ENCODE results near the gene RAB35.

RAB35 gene

DNA sequence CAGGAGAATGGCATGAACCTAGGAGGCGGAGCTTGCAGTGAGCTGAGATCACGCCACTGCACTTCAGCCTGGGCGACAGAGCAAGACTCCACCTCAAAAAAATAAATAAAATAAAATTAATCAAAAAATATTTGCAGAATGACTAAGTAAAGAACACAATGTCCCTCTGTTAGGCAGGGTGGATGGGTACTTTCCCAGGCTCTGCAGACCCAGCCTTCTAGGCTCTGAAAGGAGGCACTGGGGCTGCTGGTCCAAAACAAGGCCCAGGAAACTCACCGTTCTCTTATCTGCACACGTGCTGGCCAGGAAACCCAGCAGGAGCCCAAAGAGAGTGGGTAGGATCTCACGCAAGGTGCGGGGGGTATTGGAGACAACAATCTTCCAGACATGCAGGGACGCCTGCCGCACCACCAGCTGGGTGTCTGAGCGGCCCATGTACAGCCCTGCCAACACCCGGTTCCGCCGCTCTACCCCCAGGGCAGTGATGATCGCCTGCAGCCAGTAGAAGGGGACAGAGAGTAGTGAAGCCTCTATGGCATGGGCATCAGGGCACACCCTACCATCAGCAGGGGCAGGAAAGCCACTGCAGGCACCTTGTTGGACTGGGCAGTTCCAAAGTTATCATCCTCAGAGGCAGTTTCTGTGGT, 25.8 kb upstream of the RAB35 start:
- Histone ChIP-seq H3K4me3 (ENCODE audit: low read length) (no peak overlapping the region), H3K36me3 (ENCODE audit: insufficient read depth, low read length) (peaks cover 88% of the 10 kb centered on the region), H3K9me3 (ENCODE audit: low read length) (no peaks in the 10 kb centered on the region), H3K27me3 (ENCODE audit: insufficient read depth, low read length) (no peaks in the 10 kb centered on the region), H3K4me1 (ENCODE audit: insufficient read depth, low read length) (no peaks in the 10 kb centered on the region), H2AFZ (ENCODE audit: low read depth, low read length) (no peak overlapping the region)

DNA sequence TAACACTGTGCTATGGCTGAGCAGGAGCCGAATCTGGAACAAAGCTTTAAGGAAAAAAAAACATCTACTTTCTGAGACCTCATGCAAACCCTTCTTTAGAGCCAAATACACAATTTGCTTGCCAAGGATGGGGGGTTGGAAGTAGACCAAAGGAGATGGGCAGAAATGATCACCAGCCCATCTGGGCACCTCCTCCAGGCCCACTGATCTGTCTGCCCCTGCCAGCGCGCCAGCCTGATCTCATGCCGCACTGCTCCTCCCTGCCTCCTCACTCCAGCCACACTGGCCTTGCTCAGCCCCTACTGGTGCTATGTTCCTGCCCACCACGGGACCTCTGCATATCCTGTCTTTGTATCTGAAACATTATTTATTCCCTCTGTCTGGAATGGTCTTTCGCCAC, 24.8 kb upstream of the RAB35 start:
- Histone ChIP-seq H3K27me3 (ENCODE audit: insufficient read depth, low read length) (no peaks in the 10 kb centered on the region), H3K9me3 (ENCODE audit: low read length) (no peaks in the 10 kb centered on the region), H3K36me3 (ENCODE audit: insufficient read depth, low read length) (peaks cover 88% of the 10 kb centered on the region), H3K4me1 (ENCODE audit: insufficient read depth, low read length) (no peaks in the 10 kb centered on the region), H2AFZ (ENCODE audit: low read depth, low read length) (no peak overlapping the region), H3K4me3 (ENCODE audit: low read length) (no peak overlapping the region)

DNA sequence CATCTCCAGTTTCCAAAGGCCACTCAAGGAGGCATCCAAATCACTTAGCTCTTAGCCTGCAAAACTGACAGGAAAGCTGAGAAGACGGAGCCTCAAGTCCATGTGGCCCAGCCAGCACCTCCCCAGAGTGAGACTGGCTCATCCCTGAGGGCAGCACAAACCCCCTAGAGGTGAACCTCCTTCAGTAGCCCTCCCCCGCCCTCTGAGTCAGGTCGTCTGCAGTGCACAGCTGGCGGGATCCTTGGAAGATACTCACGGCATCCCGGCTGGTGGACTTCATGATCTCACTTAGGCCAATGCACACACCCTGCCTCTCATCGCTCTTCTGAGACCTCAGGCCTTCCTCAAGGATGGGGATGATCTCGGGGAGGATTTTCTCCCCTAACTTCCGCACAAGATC, 24.1 kb upstream of the RAB35 start:
- H3K4me3 ChIP-seq (ENCODE audit: low read length), result no peak overlapping the region
- no peak overlapping the region for H2AFZ ChIP-seq (ENCODE audit: low read depth, low read length)
- no peaks in the 10 kb centered on the region for H3K9me3 ChIP-seq (ENCODE audit: low read length)
- no peaks in the 10 kb centered on the region for H3K27me3 ChIP-seq (ENCODE audit: insufficient read depth, low read length)
- H3K36me3 ChIP-seq (ENCODE audit: insufficient read depth, low read length), result peaks cover 87% of the 10 kb centered on the region
- no peaks in the 10 kb centered on the region for H3K4me1 ChIP-seq (ENCODE audit: insufficient read depth, low read length)

DNA sequence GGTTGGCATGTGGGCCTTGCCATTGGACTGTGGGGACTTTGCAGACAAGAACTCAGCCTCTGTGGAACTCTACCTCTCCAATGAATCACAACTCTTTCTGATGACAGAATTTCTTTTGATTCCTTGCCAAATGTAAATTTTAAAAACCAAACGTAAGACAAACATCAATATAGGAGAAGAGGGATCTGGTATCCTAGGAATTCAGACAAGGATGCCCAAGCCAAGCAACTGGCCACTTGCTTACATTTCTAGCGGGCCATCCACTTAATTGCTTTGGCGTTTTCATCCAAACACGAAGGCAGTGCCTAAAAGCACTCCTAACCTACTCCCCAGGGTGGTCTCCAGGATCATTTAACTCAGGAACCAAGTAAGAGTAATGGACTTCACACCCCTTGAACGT, 23.4 kb upstream of the RAB35 start:
- Histone ChIP-seq H2AFZ (ENCODE audit: low read depth, low read length) (no peak overlapping the region), H3K27me3 (ENCODE audit: insufficient read depth, low read length) (no peaks in the 10 kb centered on the region), H3K4me3 (ENCODE audit: low read length) (no peak overlapping the region), H3K9me3 (ENCODE audit: low read length) (no peaks in the 10 kb centered on the region), H3K36me3 (ENCODE audit: insufficient read depth, low read length) (peaks cover 85% of the 10 kb centered on the region), H3K4me1 (ENCODE audit: insufficient read depth, low read length) (no peaks in the 10 kb centered on the region)

DNA sequence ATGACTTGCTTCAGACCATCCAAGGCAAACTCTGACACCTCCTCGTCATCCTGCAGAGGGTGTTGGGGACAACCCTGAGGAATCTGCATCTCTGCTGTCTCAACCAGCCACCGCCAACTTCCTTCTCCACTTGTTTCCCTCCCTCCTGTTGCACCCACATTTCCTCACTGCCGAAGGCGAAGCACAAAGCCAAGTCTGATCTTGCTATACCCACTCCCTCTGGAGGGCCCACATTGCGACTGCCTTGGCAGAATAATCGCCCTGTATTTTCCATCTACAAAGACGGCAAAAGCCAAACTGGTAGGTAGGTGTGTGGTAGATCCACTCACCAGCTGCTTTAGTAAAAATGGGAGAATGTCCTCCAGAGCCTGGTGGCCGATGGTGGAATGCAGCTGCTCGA, 21.8 kb upstream of the RAB35 start:
- no peak overlapping the region for H3K4me3 ChIP-seq (ENCODE audit: low read length)
- peaks cover 90% of the 10 kb centered on the region for H3K36me3 ChIP-seq (ENCODE audit: insufficient read depth, low read length)

DNA sequence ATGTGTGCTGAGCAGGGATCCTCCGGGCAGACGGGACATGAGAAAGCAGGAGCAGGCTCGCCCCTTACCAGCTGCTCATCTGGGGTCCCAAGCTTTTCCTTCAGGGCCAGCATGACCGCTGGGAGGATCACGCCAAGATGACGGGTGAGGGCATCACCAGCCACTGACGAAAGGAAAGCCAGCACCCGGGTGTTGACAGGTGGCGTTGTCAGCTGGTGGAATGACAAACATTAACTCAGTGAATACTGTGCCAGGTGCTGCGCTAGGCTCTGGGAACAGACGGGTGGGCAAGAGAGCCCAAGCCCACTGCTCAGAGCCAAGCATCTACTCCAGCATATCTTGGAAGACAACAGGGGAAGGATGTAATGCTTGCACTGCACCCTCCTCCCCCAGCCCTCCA, 21.3 kb upstream of the RAB35 start:
- H2AFZ ChIP-seq (ENCODE audit: low read depth, low read length), result no peak overlapping the region
- no peak overlapping the region for H3K4me3 ChIP-seq (ENCODE audit: low read length)
- peaks cover 91% of the 10 kb centered on the region for H3K36me3 ChIP-seq (ENCODE audit: insufficient read depth, low read length)
- H3K27me3 ChIP-seq (ENCODE audit: insufficient read depth, low read length), result no peaks in the 10 kb centered on the region
- no peaks in the 10 kb centered on the region for H3K9me3 ChIP-seq (ENCODE audit: low read length)
- no peaks in the 10 kb centered on the region for H3K4me1 ChIP-seq (ENCODE audit: insufficient read depth, low read length)

More for the DNA sequence above, 21.8 kb upstream of the RAB35 start:
- H3K27me3 ChIP-seq (ENCODE audit: insufficient read depth, low read length), result no peaks in the 10 kb centered on the region
- H3K9me3 ChIP-seq (ENCODE audit: low read length), result no peaks in the 10 kb centered on the region
- H2AFZ ChIP-seq (ENCODE audit: low read depth, low read length), result no peak overlapping the region
- H3K4me1 ChIP-seq (ENCODE audit: insufficient read depth, low read length), result no peaks in the 10 kb centered on the region

- no peak overlapping the region for H2AFZ ChIP-seq (ENCODE audit: low read depth, low read length)
- no peaks in the 10 kb centered on the region for H3K27me3 ChIP-seq (ENCODE audit: insufficient read depth, low read length)
- H3K4me3 ChIP-seq (ENCODE audit: low read length), result no peak overlapping the region
- no peaks in the 10 kb centered on the region for H3K4me1 ChIP-seq (ENCODE audit: insufficient read depth, low read length)
- peaks cover 93% of the 10 kb centered on the region for H3K36me3 ChIP-seq (ENCODE audit: insufficient read depth, low read length)
- H3K9me3 ChIP-seq (ENCODE audit: low read length), result no peaks in the 10 kb centered on the region
These were observed 19.7 kb upstream of the RAB35 start for GRCh38 chr12:120136093-120136770.

DNA sequence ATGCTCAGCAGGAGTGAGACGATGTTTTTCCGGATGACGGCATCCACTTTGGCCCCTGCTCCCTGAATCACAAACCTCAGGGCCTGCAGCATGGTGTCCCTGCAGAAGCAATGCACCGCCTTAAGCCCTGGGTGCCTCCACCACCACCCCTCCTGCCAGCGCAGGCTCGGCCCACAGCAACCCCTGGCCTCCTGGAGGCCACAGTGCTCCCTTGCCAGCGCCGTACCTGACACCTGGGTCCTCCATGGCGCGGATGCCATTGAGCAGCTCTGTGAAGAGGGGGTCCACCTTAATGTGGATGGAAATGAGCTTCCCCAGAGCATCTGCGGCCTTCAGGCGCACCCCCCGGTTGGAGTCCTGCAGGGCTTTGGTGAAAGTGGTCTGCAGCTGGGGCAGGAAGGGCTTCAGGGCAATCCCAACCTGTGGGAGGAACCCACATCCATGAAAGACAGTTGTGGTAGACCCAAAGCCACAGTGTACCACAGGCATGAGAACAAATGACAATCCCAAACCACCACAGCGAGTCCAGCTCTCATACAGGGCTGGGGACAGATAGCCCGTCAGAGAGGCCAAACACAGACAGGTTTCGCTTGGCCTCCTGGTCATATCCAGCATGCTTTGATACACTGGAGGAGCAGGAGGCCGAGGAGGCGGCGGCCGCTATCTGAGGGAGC, 17.9 kb upstream of the RAB35 start:
- no peak overlapping the region for H2AFZ ChIP-seq (ENCODE audit: low read depth, low read length)
- H3K4me1 ChIP-seq (ENCODE audit: insufficient read depth, low read length), result no peaks in the 10 kb centered on the region
- H3K27me3 ChIP-seq (ENCODE audit: insufficient read depth, low read length), result no peaks in the 10 kb centered on the region
- H3K4me3 ChIP-seq (ENCODE audit: low read length), result no peak overlapping the region
- no peaks in the 10 kb centered on the region for H3K9me3 ChIP-seq (ENCODE audit: low read length)
- peaks cover 93% of the 10 kb centered on the region for H3K36me3 ChIP-seq (ENCODE audit: insufficient read depth, low read length)

DNA sequence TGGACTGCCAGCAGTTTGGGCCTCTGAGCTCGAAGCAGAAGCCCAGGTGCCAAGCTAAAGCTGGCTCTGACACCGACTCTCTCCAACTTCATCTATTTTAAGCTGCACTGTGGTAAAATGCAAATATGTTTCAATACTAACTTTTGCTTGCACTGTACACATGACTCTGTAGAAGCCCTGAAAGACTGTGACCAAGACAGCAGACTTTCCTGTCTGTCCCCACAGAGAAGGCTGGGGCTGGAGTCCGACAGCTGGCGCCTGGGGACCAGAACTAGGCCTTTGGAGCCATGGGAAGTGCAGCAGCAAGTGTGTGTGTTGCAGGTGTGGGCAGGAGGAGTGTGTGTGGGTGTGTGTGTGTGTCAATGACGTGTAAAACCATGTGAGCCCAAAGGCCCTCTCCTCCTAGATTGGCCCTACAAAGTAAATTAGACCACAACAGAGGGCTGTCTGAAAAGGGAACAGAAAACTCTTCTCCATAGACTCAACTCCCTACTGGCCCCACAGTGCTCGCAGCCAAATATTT, 16.4 kb upstream of the RAB35 start:
- Histone ChIP-seq H2AFZ (ENCODE audit: low read depth, low read length) (no peak overlapping the region), H3K27me3 (ENCODE audit: insufficient read depth, low read length) (no peaks in the 10 kb centered on the region), H3K4me3 (ENCODE audit: low read length) (no peak overlapping the region), H3K4me1 (ENCODE audit: insufficient read depth, low read length) (no peaks in the 10 kb centered on the region), H3K9me3 (ENCODE audit: low read length) (no peaks in the 10 kb centered on the region), H3K36me3 (ENCODE audit: insufficient read depth, low read length) (peaks cover 92% of the 10 kb centered on the region)

- H2AFZ ChIP-seq (ENCODE audit: low read depth, low read length), result no peak overlapping the region
- H3K36me3 ChIP-seq (ENCODE audit: insufficient read depth, low read length), result peaks cover 92% of the 10 kb centered on the region
- H3K4me1 ChIP-seq (ENCODE audit: insufficient read depth, low read length), result peaks cover 5% of the 10 kb centered on the region
- H3K4me3 ChIP-seq (ENCODE audit: low read length), result no peak overlapping the region
- no peaks in the 10 kb centered on the region for H3K27me3 ChIP-seq (ENCODE audit: insufficient read depth, low read length)
- no peaks in the 10 kb centered on the region for H3K9me3 ChIP-seq (ENCODE audit: low read length)
These were observed 15.7 kb upstream of the RAB35 start for GRCh38 chr12:120132054-120132836.

DNA sequence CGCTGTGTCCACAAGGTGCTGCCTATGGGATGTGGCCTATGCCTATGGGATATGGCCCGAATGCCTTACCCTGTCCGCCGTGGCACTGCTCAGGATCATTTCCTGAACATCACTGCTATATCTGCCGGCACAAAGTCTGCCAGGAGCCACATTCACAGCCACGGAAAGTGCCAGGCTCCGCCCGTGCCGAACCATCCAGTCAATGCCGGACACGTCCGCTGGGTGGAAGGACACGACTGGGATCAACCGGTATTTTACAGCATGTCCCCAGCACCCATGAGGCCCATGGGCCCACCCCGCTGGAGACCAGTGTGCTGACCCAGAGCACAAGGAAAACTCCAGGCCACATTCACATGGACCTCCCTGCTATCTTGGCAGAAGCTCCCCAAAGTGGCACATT, 14.6 kb upstream of the RAB35 start:
- Histone ChIP-seq H2AFZ (ENCODE audit: low read depth, low read length) (no peak overlapping the region), H3K4me3 (ENCODE audit: low read length) (no peak overlapping the region), H3K27me3 (ENCODE audit: insufficient read depth, low read length) (no peaks in the 10 kb centered on the region), H3K4me1 (ENCODE audit: insufficient read depth, low read length) (peaks cover 16% of the 10 kb centered on the region), H3K36me3 (ENCODE audit: insufficient read depth, low read length) (peaks cover 86% of the 10 kb centered on the region), H3K9me3 (ENCODE audit: low read length) (no peaks in the 10 kb centered on the region)

DNA sequence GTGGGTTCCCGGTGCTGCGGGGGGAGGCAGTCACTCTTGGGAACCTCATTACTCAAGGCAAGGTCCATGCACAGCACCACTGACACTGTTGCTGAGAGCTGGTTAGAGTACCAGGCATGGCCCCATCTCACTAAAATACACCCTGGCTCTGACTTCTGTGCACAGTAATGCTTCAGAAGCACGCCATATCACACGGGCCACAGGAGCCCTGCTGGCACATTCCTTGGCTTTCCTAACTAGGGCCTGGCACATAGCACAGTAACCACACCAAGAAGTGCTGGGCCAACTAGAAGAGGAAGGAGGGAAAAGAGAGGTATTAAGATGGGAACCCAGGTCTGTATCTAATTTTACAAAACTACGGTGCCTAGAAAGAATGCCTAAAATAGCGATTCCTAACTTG, 13.5 kb upstream of the RAB35 start:
- Histone ChIP-seq H3K9me3 (ENCODE audit: low read length) (no peaks in the 10 kb centered on the region), H3K4me3 (ENCODE audit: low read length) (no peak overlapping the region), H3K4me1 (ENCODE audit: insufficient read depth, low read length) (peaks cover 22% of the 10 kb centered on the region), H2AFZ (ENCODE audit: low read depth, low read length) (no peak overlapping the region), H3K27me3 (ENCODE audit: insufficient read depth, low read length) (no peaks in the 10 kb centered on the region), H3K36me3 (ENCODE audit: insufficient read depth, low read length) (peaks cover 82% of the 10 kb centered on the region)

DNA sequence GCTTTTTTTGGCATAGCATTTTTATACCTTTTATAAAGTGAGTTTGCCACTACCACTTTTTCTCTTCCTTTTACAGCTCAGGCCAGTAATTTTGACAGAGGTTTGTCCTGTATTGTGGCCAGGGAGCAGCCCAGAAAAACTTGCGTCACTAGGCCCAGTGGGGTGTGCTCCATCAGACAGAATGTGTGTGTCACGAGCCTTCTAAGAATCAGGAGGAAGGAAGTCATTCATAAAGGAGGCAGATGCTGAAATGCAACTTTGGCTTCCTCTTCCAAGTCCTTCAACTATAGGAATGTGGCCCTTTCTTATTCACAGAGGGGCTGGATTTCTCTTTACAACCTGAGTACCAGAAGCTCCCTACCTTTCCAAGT, 10.1 kb upstream of the RAB35 start:
- Histone ChIP-seq H3K4me3 (ENCODE audit: low read length) (no peak overlapping the region), H2AFZ (ENCODE audit: low read depth, low read length) (no peak overlapping the region), H3K27me3 (ENCODE audit: insufficient read depth, low read length) (no peaks in the 10 kb centered on the region), H3K36me3 (ENCODE audit: insufficient read depth, low read length) (peaks cover 48% of the 10 kb centered on the region), H3K9me3 (ENCODE audit: low read length) (no peaks in the 10 kb centered on the region), H3K4me1 (ENCODE audit: insufficient read depth, low read length) (peaks cover 22% of the 10 kb centered on the region)

Data from neuron (in vitro differentiated cells).